Hepatic stellate cell (primary cell): ENCODE results near the gene RBM17.
"Not testable (repeated sequence)": the region's sequence is repeated elsewhere in the genome, so short reads cannot be mapped to it uniquely, and the experiment has no call there.

ENCODE experiments used
- DNase-seq: peaks from one replicate; pipeline ENCODE4 v3.0.0; 2011; ENCODE audit warnings: low spot score

Gene RBM17, protein sequence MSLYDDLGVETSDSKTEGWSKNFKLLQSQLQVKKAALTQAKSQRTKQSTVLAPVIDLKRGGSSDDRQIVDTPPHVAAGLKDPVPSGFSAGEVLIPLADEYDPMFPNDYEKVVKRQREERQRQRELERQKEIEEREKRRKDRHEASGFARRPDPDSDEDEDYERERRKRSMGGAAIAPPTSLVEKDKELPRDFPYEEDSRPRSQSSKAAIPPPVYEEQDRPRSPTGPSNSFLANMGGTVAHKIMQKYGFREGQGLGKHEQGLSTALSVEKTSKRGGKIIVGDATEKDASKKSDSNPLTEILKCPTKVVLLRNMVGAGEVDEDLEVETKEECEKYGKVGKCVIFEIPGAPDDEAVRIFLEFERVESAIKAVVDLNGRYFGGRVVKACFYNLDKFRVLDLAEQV

DNA sequence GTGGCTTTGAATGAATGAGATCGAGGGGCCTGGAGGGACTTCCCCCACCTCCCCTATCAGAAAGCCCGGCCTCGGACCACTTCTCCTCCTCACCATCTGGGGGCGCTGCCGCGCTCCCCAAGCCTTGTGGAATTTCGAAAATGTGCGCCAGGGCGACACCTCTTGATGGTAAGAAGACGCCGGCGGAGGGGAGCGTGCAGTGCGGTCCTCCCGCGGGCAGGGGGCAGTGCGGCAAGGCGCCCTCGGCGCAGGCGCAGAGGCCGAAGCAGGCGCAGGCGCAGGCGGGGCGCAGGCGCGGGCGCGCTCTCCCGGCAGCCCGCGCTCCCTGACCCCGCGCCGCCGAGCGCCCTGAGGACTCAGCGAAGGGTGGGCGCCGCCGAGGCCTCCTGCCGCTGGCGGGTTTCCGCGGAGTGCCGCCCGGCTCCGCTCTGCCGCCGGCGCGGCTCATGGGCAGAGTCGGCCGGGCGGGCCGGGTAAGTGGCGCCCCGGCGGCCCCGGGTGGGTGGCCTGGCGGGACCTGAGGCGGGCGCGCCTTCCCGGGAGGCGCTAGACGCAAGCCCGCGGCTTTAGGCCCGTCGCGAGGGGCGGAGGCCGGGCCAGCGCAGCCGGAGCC is at the start of gene RBM17:
RBM17 (plus strand) TSS at position 314 of the 613 bp plus-strand sequence. CDS start 8,032 bp downstream, outside the sequence.
- peak; percentile 85 for DNase-seq

DNA sequence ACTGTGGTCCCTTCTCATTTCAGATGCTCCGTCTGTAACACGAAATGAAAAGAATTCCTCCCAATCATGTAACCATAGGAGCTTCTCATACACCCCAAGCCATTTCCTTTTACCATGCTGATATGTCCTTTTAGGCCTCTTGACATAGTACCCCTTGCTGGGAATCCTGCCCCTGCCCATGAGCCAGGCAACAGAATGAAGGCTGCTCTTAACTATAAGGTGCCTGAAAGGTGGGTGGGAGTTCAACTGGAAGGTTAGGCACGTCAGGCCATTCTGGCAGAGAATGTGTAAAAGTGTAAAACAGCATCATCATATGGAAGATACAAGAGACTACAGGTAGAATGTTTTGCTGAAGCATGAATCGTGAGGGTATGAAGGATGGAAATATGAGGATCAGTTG is 49.1 kb upstream of the RBM17 start:
- no peak for DNase-seq

DNA sequence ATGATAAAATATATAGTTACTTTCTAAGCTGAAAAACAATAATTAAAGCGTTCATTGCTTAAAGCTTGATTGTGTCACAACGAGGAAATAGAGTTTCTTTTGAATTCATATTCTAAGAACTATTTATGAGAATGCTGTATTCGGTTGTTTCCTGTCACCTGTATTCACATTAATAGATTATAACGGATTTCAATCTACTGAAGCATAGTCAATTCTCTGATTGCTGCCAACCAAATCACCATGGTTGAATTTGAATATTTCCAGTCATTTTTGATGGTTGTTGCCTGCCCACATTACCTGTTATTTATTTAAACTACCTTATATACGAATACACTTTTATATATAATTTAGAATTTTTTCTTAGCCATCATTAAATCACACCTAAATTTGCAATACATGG is 48.6 kb upstream of the RBM17 start:
- DNase-seq, result no peak

DNA sequence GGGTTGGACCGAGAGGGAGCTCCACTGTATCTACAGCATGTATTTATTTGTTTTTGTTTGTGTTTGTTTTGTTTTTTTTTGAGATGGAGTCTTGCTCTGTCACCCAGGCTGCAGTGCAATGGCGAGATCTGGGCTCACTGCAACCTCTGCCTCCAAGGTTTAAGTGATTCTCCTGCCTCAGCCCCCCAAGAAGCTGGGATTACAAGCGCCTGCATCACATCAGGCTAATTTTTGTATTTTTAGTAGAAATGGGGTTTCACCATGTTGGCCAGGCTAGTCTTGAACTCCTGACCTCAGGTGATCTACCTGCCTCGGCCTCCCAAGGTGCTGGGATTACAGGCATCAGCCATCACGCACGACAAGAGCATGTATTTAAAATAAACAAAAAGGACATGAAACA is 45.5 kb upstream of the RBM17 start:
- DNase-seq, result not testable (repeated sequence)

DNA sequence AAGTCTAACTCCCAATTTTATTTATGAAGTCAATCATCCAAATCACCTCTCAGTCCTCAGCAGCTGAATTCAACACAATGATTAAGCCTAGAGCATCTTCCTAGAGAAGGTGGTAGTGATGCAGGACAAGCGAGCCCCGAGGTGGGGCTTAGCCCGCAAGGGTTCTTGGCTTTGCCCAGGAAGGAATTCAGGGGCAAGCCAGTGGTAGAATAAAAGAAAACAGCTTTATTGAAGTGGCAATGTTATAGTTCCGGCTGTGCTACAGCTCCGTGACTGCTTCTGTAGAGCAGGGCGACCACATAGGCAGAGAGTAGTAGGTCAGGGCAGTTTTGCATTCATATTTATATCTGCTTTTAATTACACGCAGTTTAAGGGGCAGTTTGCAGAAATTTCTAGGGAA is 44.8 kb upstream of the RBM17 start:
- DNase-seq, result no peak

DNA sequence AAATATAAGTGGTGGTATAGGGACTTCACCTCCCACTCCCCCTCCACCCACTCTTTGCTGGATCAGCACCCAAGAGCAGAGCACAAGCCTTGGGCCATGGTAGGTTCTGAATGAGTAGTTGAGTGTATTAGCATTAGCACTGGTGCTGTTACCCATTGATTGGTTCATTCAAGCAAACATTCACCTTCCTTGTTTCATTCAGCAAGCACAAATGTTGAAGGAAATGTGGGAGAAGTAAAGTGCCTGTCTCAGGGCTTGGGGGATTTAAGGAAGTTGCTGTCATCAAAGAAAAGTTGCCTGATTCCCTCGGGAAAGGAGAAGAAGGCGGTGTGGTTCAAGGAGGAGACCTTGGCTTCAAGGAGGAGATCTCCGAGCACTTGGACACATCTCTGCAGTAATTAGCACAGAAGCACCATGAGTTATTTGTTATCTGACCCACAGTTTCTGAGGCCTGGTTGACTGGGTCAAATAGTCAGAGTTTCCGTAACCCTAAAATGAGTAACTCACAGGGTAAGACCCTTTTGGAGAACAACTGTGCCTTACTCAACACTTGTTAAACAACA is 44.0 kb upstream of the RBM17 start:
- DNase-seq, result no peak

DNA sequence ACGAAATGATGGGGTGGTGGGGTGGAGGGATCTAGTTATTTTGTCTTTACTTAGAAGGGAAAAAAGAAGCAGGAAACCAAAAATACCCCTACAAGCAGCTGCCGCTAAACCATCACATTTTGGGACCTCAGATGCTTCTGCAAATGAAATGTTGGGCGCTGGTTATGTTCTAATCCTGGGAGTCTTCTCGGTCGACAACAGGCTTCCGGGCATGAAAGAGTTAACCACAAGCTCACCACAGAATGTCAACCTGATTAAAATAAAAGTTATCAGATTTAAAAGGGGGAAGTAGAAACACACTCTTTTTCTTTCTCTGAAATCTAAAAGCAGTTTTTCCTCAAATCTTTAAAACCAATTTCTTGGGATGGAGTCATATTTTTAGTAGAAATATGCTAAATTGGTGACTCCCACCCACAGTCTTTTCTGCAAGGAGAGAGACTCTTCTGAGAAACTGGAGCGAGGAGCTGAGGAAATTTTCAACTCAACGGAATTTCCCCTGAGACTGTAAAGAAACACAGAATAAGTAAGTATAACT is 43.5 kb upstream of the RBM17 start:
- no peak for DNase-seq

DNA sequence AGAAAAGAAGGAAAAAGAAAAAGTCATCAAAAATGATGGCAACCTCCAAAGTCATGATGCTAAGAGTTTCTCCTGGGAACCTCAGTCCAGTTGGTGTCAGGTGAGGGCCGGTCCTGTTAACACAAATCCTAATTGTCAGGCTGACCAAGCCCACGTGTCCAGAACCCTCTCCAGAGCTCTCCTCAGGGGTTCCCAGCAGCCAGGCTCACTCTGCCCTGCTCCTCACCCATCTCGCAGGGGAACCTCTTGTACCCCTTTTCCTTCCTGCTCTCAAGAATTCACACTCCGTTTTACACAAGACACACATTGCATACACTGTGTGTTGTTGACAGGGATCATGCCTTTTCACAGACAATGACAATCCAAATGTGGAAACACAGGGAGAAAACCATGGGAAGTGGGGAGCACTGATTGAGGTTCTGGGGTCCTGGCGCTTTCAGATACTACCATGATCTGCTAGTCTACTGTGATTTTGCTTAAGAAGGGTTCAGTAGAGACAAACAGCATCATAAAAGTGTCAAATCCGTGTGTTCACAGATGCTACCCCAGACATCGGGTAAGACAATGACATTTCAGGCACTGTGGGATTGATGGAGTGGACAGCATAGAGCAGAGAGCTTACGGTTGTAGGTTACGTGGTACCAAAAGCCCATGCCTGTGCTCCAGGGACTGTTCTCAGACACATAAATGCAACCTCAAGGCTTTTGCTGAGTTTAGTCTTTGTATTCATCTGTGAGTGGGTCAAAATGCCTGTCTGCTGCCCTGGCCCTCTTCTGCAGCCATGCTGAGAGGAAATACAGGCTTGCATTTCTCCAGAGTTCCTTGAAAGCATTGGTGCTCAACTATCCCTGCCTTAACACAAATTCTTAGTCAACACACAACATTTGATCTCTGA is 42.7 kb upstream of the RBM17 start:
- DNase-seq, result no peak

DNA sequence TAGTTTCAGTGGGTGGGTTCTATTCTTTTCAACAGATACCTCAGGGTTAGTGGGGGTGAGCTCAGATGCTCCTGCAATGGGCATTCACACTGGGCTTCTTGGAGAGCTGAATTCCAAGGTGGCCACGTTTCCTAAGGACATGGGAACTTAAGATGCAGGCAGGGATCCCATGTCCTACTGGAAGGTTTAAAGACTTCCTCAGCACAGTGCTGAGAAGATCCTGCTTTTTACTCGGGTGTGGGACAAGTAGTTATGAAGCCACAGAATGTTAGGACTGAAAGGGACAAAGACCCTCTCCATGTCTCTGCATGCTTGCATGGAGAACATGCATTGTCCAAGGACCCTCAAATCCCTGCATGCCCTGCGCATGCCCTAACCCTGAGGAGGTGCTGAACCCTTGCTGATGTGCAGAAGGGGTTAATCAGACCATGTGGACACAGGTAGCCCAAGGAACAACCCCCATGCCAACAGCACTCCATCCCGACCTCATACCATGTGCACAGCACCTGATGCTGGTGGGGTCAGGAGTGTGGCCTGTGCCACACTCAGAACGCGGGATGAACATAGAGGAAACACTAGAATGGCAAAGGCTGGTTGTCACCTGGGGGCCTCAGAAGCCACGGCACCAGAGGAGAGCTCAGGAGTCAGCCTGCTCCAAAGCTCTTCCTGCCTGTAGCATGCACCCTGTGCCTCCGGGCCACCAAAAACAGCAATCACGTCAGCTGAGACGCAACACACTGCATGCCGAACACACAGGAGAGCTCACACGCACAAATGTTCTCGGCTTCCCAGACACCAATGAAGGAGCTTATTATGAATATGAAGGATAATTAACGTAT is 41.8 kb upstream of the RBM17 start:
- no peak for DNase-seq

DNA sequence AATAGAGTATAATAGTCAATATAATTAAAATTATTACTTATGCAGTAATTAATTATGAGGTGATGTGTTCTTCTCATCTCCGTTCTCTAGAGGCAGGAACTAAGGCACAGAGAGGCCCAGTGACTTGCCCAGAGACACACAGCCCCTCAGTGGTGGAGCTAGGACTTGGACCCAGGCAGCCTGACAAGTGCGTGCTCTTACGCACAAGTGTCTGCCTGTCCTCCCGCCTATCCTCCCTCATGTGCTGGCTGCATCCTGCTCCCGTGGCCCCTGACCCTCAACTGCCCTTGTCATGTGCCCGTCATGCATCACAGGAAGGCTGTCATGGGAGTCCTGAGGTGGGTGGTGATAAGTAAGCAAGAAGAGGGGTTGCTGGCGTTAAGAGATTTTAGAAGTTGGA is 41.0 kb upstream of the RBM17 start:
- no peak for DNase-seq

DNA sequence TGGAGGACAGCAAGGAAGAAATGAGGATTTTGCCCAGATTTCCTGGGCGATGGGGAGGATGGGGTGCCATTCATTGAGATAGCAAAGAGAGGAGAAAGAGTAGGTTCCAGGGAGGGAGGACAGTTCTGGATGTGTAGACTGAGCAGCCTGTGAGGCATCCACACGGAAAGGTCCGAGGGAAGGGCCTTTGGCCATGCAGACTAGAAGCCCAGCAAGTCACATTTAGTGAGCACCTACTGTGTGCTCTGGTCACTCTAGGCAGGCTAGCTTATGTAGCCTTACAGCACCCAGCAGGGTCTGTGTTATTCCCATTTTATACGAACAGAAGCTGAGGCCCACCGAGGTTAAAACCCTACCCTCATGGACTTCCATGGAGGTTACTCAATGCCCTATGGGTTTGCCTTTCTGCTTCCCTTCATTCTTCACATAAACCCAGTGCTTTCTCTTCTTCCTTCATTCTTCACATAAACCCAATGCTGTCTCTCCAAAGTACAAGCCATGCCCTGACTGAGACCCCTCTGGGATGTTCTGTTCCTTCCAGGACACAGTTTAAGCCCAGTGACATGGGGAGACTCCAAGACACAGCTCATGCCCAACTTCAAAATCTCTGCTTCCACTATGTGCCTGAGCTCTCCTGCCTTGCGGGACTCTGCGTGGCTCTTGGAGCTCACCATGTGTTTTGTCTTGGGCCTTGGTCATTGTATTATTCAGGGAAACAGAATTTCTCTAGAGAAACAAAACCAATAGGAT is 40.4 kb upstream of the RBM17 start:
- DNase-seq, result no peak

DNA sequence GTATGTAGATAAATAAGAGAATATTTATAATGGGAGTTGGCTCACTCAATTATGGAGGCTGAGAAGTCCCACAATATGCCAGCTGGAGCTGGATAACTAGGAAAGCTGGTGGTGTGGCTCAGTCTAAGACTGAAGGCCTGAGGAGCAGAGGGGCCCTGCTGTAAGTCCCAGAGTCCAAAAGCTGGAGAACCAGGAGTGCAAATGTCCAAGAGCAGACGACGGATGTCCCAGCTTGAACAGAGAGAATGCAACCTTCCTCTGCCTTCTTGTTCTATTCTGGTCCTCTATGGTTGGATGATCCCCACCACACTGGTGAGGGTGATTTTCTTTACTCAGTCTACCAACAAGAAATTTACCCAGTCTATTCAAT is 39.8 kb upstream of the RBM17 start:
- DNase-seq, result no peak

DNA sequence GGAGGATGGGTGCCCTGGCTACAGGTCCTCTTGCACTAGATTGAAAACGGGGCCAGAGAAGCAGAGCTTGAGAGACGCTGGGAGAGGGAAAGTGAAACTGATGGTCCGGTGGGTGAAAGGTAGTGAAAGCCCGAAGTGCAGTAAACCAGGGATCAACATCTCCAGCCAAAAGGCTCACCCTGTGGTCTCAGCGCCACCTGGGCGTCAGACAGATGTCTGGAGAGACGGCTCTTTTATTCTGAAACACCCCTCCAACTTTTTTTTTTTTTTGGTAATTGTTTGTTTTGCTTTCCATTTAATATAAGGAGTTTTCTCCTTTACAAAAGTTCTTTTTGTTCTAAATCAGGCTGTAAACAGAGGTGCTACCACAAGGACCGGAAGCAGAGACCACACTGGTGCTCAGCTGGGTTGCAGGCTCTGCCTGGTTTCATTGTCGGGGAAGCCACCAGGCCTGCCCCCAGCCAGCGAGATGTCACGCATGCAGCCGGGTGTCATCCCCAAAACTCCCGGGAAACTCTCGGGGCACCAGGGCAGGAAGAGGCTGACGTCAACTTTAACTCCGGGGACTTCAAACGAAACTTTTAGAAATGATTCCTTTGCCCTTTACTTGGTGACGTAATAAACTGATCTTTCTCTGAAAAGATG is 37.9 kb upstream of the RBM17 start:
- DNase-seq, result peak; percentile 61

DNA sequence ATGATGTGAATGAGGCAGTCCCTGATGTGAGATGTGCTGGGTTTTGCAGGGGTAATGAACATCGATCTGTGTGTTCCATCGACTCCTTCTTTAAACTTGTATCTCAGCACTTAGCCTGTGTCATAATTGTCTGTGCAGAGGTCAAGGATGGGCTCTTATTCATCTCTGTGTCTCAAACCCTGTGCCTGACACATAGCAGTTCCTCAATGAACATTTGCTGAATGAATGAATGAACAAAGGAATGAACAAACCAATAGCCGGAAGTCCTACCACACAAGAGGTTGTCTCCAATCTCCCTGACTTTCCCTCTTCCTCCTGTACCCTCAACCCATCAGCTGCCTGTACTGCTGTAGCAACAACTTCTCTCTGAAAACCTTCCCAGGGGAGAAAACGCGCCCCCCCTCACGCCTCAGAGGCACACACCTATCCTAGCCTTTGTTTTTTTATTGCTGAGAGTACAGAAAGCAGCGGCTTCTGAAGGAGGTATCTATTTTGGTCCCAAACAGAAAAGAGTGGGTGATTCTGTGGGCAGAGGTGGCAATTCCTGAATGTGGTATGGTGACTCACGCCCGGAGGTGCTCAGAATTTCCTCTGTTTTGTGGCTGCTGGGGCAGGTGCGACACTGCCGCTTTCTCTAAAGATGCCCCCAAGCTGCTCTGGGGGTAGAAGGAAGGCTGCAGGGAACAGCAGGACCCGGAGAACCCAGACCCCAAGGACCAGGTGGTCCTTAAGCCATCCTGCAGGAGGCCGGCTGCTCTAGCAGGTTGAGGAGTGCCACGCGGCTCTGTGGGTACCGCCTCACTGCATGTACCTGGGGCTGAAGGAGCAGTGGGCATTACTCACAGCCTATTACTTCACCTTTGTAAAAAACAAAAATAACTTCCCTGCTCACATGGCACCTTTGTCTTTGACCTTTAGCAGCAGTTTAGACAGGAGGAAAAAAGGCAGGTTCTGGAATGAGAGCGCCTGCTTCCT is 36.3 kb upstream of the RBM17 start:
- no peak for DNase-seq

DNA sequence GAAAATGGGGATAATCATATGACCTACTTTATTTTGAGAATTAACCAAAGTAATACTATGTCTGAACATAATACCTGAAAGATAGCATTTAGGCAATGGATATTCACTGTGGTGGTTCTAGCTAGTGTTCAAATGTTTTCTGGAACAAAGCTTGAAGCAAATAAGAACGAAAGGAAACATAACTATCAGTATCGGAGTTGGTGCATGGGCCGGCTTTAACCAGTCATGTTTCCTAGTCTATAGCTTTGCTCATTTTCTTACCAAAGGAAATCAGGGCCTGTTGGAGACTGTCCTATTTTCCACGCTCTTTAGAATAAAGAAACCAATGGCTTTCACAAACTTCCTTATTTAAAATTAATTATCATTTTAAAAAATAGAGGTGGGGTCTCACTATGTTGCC is 35.5 kb upstream of the RBM17 start:
- DNase-seq, result no peak

DNA sequence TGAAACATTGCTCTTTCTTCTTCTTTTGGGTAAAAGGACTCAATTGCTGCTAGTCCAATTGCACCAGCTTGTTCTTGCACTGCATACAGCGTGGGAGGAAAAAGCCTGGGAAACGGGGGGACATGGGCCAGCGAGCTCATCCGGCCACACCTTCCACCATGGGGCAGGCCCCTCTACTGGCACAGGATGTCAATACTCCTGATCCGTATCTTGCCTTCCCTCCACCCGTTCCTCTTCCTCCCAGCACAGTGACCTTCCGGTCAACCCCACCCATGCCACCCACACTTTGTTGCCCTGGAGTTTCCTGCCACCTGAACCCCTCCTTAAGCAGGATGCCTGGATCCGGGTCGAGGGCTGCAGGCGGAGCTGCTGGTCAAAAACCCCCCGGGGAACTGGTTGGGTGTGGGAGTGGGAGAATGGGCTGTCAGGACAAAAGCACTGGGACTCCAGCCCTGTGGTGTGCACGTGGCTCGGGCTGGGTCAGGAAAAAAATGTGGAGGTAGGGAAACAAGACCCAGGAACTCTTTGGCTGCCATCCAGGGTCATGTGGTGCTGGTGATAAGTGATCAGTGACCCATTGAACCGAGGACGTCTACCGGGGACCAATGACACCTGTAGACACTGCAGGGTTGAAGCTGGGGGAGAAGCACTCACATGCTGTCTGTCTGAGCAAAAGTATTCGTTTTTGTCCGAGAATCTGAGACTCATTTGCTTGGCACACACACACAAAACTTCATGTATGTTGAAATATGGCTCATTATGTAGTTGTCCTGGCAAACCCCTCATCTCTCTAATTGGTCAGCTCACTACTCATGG is 34.8 kb upstream of the RBM17 start:
- no peak for DNase-seq

DNA sequence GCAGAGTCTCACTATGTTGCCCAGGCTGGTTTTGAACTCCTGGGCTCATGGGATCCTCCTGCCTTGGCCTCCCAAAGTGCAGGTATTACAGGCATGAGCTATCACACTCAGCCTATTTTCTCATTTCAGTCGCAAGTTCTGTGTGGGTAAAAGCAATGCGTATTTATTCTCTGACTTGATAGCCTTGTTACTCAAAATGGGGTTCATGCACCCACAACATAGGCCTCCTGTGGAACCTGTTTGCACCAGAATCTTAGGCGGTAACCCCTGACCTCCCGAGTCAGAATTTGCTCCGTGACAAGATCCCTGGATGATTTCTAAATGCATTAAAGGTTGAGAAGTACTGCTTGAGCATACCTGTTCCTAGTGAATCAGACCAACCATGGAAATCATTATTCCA is 34.0 kb upstream of the RBM17 start:
- DNase-seq, result no peak

DNA sequence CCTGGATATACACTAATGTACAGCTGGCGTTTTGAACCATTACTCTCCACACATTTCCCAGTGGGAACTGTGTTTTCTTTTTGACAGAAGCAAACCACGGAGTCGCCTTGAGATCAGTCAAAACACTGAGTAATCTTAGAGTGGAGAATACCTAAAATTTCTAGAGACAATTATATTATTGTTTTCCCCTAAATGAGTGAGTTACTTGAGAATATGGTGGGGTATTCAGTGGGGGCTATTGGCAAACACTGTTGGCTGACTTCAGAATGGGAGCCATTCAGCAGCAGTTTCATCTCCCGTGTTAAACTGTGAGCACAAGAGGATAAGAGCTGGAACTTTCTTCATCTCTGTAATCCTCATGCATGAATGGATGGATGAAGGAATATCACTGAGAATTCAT is 32.9 kb upstream of the RBM17 start:
- no peak for DNase-seq
